ENCODE results near the gene CPED1.

DNA sequence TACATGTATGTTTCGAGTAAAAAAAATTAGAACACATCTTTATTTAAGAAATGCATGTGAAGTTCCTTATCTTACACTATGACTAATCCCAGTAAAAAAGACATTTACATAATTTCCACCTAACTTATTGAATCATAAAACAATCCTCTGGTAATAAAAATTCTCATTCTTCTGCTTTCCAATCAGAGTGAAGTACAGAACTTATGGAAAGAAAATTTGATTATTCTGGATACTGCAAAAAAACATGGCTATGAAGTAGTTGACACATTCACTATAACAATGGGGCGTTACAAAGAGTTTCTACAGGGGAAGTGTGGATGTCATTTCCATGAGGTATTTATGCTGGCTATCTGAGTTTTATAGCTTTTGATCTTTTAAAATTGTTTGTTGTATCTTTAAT, 282.6 kb downstream of the CPED1 start:
- TF ChIP-seq, protein P1, sequence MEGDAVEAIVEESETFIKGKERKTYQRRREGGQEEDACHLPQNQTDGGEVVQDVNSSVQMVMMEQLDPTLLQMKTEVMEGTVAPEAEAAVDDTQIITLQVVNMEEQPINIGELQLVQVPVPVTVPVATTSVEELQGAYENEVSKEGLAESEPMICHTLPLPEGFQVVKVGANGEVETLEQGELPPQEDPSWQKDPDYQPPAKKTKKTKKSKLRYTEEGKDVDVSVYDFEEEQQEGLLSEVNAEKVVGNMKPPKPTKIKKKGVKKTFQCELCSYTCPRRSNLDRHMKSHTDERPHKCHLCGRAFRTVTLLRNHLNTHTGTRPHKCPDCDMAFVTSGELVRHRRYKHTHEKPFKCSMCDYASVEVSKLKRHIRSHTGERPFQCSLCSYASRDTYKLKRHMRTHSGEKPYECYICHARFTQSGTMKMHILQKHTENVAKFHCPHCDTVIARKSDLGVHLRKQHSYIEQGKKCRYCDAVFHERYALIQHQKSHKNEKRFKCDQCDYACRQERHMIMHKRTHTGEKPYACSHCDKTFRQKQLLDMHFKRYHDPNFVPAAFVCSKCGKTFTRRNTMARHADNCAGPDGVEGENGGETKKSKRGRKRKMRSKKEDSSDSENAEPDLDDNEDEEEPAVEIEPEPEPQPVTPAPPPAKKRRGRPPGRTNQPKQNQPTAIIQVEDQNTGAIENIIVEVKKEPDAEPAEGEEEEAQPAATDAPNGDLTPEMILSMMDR (IDR thresholded peaks at IDR 0.05) = no peak
- TF ChIP-seq EZH2 (IDR thresholded peaks at IDR 0.05) (no peak), EZH2phosphoT487 (IDR thresholded peaks at IDR 0.05) (no peak)
